Astrocyte (in vitro differentiated cells and primary cell): ENCODE data around the gene CEACAM5.

Source experiments
- CTCF ChIP-seq: IDR thresholded peaks from 2 replicates; pipeline ENCODE4 v1.5.1; 2011; ENCODE audit warnings: low read depth, mild to moderate bottlenecking, inconsistent platforms, low read length, moderate library complexity; ENCODE audit not compliant: insufficient read depth
- EZH2 ChIP-seq: IDR thresholded peaks from 2 replicates; pipeline ENCODE4 v1.6.1; 2012; ENCODE audit warnings: mild to moderate bottlenecking, low read length, inconsistent platforms; ENCODE audit not compliant: insufficient read depth

- TF ChIP-seq EZH2: no peak
- no peak for TF ChIP-seq CTCF
These were observed 11.8 kb upstream of the CEACAM5 start for GRCh38 chr19:41696402-41697197.
